Measurements from ENCODE around the gene LDLRAP1.

DNA sequence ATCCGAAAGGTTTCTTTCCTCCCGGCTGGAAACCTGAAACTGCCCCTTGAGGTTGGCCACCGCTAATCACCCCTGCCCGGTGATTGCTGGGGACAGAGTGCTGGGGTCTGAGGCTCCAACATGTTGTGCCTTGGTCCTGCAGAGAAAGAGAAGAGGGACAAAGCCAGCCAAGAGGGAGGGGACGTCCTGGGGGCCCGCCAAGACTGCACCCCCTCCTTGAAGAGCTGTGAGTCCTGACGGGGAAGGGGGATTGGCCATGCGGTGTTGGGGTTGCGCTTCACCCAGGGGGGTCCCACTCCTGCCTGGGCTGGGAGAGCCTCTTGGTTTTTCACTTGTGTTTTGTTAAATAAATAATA, 19.5 kb downstream of the LDLRAP1 start:
- TF ChIP-seq, protein P1, sequence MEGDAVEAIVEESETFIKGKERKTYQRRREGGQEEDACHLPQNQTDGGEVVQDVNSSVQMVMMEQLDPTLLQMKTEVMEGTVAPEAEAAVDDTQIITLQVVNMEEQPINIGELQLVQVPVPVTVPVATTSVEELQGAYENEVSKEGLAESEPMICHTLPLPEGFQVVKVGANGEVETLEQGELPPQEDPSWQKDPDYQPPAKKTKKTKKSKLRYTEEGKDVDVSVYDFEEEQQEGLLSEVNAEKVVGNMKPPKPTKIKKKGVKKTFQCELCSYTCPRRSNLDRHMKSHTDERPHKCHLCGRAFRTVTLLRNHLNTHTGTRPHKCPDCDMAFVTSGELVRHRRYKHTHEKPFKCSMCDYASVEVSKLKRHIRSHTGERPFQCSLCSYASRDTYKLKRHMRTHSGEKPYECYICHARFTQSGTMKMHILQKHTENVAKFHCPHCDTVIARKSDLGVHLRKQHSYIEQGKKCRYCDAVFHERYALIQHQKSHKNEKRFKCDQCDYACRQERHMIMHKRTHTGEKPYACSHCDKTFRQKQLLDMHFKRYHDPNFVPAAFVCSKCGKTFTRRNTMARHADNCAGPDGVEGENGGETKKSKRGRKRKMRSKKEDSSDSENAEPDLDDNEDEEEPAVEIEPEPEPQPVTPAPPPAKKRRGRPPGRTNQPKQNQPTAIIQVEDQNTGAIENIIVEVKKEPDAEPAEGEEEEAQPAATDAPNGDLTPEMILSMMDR (IDR thresholded peaks at IDR 0.05) = no peak
- TF ChIP-seq POLR2A (IDR thresholded peaks at IDR 0.05) (no peak), POLR2AphosphoS5 (IDR thresholded peaks at IDR 0.05) (no peak)

Measured in prostate gland (tissue), 2 donors.